ENCODE measurements around the gene RORC.

DNA sequence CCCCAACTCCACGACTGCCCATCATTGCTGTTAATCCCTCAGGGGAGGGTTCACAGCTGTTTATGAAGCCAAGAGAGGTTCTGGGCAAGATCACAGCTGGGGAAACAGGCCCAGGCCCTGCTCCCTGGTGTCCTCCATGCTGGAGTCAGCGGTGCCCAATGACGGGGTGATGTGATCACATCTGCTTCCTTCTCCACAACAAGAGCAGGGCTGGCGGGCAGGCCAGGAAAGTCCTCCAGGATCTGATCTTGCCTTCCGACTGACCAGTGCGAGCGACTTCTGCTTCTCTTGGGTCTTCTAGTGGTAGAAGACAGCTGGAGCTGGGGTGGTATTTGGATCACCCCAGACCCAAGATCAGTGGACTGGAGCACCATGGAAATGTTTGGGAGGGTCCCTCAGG, 25.4 kb downstream of the RORC start:
- TF ChIP-seq, protein P1, sequence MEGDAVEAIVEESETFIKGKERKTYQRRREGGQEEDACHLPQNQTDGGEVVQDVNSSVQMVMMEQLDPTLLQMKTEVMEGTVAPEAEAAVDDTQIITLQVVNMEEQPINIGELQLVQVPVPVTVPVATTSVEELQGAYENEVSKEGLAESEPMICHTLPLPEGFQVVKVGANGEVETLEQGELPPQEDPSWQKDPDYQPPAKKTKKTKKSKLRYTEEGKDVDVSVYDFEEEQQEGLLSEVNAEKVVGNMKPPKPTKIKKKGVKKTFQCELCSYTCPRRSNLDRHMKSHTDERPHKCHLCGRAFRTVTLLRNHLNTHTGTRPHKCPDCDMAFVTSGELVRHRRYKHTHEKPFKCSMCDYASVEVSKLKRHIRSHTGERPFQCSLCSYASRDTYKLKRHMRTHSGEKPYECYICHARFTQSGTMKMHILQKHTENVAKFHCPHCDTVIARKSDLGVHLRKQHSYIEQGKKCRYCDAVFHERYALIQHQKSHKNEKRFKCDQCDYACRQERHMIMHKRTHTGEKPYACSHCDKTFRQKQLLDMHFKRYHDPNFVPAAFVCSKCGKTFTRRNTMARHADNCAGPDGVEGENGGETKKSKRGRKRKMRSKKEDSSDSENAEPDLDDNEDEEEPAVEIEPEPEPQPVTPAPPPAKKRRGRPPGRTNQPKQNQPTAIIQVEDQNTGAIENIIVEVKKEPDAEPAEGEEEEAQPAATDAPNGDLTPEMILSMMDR (IDR thresholded peaks at IDR 0.05; ENCODE audit: low read depth, low read length) = no peak
- TF ChIP-seq POLR2A (IDR thresholded peaks at IDR 0.05; ENCODE audit: extremely low read depth, insufficient read length) (no peak), MYC (IDR thresholded peaks at IDR 0.05; ENCODE audit: low read depth, low read length) (no peak)
- TF ChIP-seq, protein P2, sequence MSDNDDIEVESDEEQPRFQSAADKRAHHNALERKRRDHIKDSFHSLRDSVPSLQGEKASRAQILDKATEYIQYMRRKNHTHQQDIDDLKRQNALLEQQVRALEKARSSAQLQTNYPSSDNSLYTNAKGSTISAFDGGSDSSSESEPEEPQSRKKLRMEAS (IDR thresholded peaks at IDR 0.05; ENCODE audit: low read depth, low read length) = no peak
